ENCODE results near the gene CCDC195.

Gene CCDC195

GRCh38 chr2:224729435-224729834, 13.3 kb upstream of the CCDC195 start:
- Histone ChIP-seq H3K27me3 (ENCODE audit: insufficient read depth, low read length, poor library complexity, severe bottlenecking) (no peaks in the 10 kb centered on the region), H4K20me1 (ENCODE audit: insufficient read depth, low read length, poor library complexity, severe bottlenecking) (no peaks in the 10 kb centered on the region), H3K9me2 (replicated peaks; ENCODE audit: low read depth, low read length) (no peaks in the 10 kb centered on the region), H3K4me1 (ENCODE audit: insufficient read depth, low read length, poor library complexity, severe bottlenecking) (no peaks in the 10 kb centered on the region), H3K9me3 (ENCODE audit: insufficient read depth, low read depth, low read length) (no peaks in the 10 kb centered on the region), H3K4me3 (ENCODE audit: low read length, poor library complexity, severe bottlenecking) (no peak overlapping the region), H3K79me2 (ENCODE audit: insufficient read depth, low read length) (no peaks in the 10 kb centered on the region), H3K9ac (ENCODE audit: low read depth, low read length, poor library complexity, severe bottlenecking) (no peak overlapping the region), H2AFZ (ENCODE audit: low read length) (no peak overlapping the region), H3K36me3 (ENCODE audit: insufficient read depth, low read length) (no peaks in the 10 kb centered on the region), H3F3A (ENCODE audit: low read depth) (no peaks in the 10 kb centered on the region), H3K4me2 (ENCODE audit: low read depth, low read length, poor library complexity, severe bottlenecking) (no peak overlapping the region)
- TF ChIP-seq EZH2phosphoT487 (IDR thresholded peaks at IDR 0.05; ENCODE audit: borderline replicate concordance) (no peak), CTCF (conservative IDR thresholded peaks at IDR 0.05; ENCODE audit: low read length) (no peak)

GRCh38 chr2:224724331-224724730, 8.2 kb upstream of the CCDC195 start:
- no peak for TF ChIP-seq EZH2phosphoT487 (IDR thresholded peaks at IDR 0.05; ENCODE audit: borderline replicate concordance)
- no peaks in the 10 kb centered on the region for H3F3A ChIP-seq (ENCODE audit: low read depth)
- no peaks in the 10 kb centered on the region for H3K79me2 ChIP-seq (ENCODE audit: insufficient read depth, low read length)
- no peaks in the 10 kb centered on the region for H3K4me1 ChIP-seq (ENCODE audit: insufficient read depth, low read length, poor library complexity, severe bottlenecking)
- H3K27me3 ChIP-seq (ENCODE audit: insufficient read depth, low read length, poor library complexity, severe bottlenecking): no peaks in the 10 kb centered on the region
- H3K9me2 ChIP-seq (replicated peaks; ENCODE audit: low read depth, low read length): no peaks in the 10 kb centered on the region
- no peaks in the 10 kb centered on the region for H3K9me3 ChIP-seq (ENCODE audit: insufficient read depth, low read depth, low read length)
- H4K20me1 ChIP-seq (ENCODE audit: insufficient read depth, low read length, poor library complexity, severe bottlenecking): no peaks in the 10 kb centered on the region
- H3K4me3 ChIP-seq (ENCODE audit: low read length, poor library complexity, severe bottlenecking): no peak overlapping the region
- no peak overlapping the region for H2AFZ ChIP-seq (ENCODE audit: low read length)
- H3K4me2 ChIP-seq (ENCODE audit: low read depth, low read length, poor library complexity, severe bottlenecking): no peak overlapping the region
- H3K9ac ChIP-seq (ENCODE audit: low read depth, low read length, poor library complexity, severe bottlenecking): no peak overlapping the region
- no peaks in the 10 kb centered on the region for H3K36me3 ChIP-seq (ENCODE audit: insufficient read depth, low read length)

- TF ChIP-seq EZH2phosphoT487 (IDR thresholded peaks at IDR 0.05; ENCODE audit: borderline replicate concordance) (no peak), CTCF (conservative IDR thresholded peaks at IDR 0.05; ENCODE audit: low read length) (no peak)
- H3F3A ChIP-seq (ENCODE audit: low read depth): no peaks in the 10 kb centered on the region
- H3K4me3 ChIP-seq (ENCODE audit: low read length, poor library complexity, severe bottlenecking): no peak overlapping the region
- no peaks in the 10 kb centered on the region for H4K20me1 ChIP-seq (ENCODE audit: insufficient read depth, low read length, poor library complexity, severe bottlenecking)
- H3K27me3 ChIP-seq (ENCODE audit: insufficient read depth, low read length, poor library complexity, severe bottlenecking): no peaks in the 10 kb centered on the region
- no peaks in the 10 kb centered on the region for H3K9me2 ChIP-seq (replicated peaks; ENCODE audit: low read depth, low read length)
- H3K4me1 ChIP-seq (ENCODE audit: insufficient read depth, low read length, poor library complexity, severe bottlenecking): no peaks in the 10 kb centered on the region
- H3K4me2 ChIP-seq (ENCODE audit: low read depth, low read length, poor library complexity, severe bottlenecking): no peak overlapping the region
- no peaks in the 10 kb centered on the region for H3K79me2 ChIP-seq (ENCODE audit: insufficient read depth, low read length)
- no peak overlapping the region for H2AFZ ChIP-seq (ENCODE audit: low read length)
- H3K9ac ChIP-seq (ENCODE audit: low read depth, low read length, poor library complexity, severe bottlenecking): no peak overlapping the region
- no peaks in the 10 kb centered on the region for H3K9me3 ChIP-seq (ENCODE audit: insufficient read depth, low read depth, low read length)
- no peaks in the 10 kb centered on the region for H3K36me3 ChIP-seq (ENCODE audit: insufficient read depth, low read length)
These were observed 7.5 kb upstream of the CCDC195 start for GRCh38 chr2:224723586-224724217.

GRCh38 chr2:224722770-224723169, 6.6 kb upstream of the CCDC195 start:
- no peak overlapping the region for H2AFZ ChIP-seq (ENCODE audit: low read length)
- TF ChIP-seq CTCF (conservative IDR thresholded peaks at IDR 0.05; ENCODE audit: low read length) (no peak), EZH2phosphoT487 (IDR thresholded peaks at IDR 0.05; ENCODE audit: borderline replicate concordance) (no peak)
- no peaks in the 10 kb centered on the region for H4K20me1 ChIP-seq (ENCODE audit: insufficient read depth, low read length, poor library complexity, severe bottlenecking)
- no peak overlapping the region for H3K4me3 ChIP-seq (ENCODE audit: low read length, poor library complexity, severe bottlenecking)
- H3F3A ChIP-seq (ENCODE audit: low read depth): no peaks in the 10 kb centered on the region
- no peaks in the 10 kb centered on the region for H3K9me3 ChIP-seq (ENCODE audit: insufficient read depth, low read depth, low read length)
- H3K79me2 ChIP-seq (ENCODE audit: insufficient read depth, low read length): no peaks in the 10 kb centered on the region
- H3K4me2 ChIP-seq (ENCODE audit: low read depth, low read length, poor library complexity, severe bottlenecking): no peak overlapping the region
- H3K9me2 ChIP-seq (replicated peaks; ENCODE audit: low read depth, low read length): no peaks in the 10 kb centered on the region
- H3K36me3 ChIP-seq (ENCODE audit: insufficient read depth, low read length): no peaks in the 10 kb centered on the region
- no peak overlapping the region for H3K9ac ChIP-seq (ENCODE audit: low read depth, low read length, poor library complexity, severe bottlenecking)
- H3K27me3 ChIP-seq (ENCODE audit: insufficient read depth, low read length, poor library complexity, severe bottlenecking): no peaks in the 10 kb centered on the region
- H3K4me1 ChIP-seq (ENCODE audit: insufficient read depth, low read length, poor library complexity, severe bottlenecking): no peaks in the 10 kb centered on the region

All from Loucy (cell line).